DND-41 (cell line): ENCODE measurements around the gene AK8.
"Not testable (repeated sequence)": the region's sequence is repeated elsewhere in the genome, so short reads cannot be mapped to it uniquely, and the experiment has no call there.

Source experiments
- ATAC-seq: fragments of 200-7000 bp; cut with Tn5 transposase; 3 replicates; pipeline ENCODE4 v1.9.1; 2021; ENCODE audit warnings: low read depth; ENCODE audit not compliant: insufficient read depth
- DNase-seq: peaks from one replicate; pipeline ENCODE4 v3.0.0-alpha.2; 2020
- H2AFZ ChIP-seq: 2 replicates; pipeline ENCODE4 v1.6.0; 2012; ENCODE audit warnings: low read depth, low read length
- H3K27ac ChIP-seq: 2 replicates; pipeline ENCODE4 v1.5.1; 2012; ENCODE audit warnings: low read length, inconsistent platforms
- H3K27me3 ChIP-seq: fragments of 200-600 bp; sonication (generic); 2 replicates; pipeline ENCODE4 v1.6.0; 2012; ENCODE audit warnings: low read length, mild to moderate bottlenecking, inconsistent platforms; ENCODE audit not compliant: insufficient read depth, poor library complexity
- H3K36me3 ChIP-seq: 2 replicates; pipeline ENCODE4 v1.5.1; 2012; ENCODE audit warnings: low read length, inconsistent platforms; ENCODE audit not compliant: insufficient read depth
- H3K4me1 ChIP-seq: 2 replicates; pipeline ENCODE4 v1.5.1; 2012; ENCODE audit warnings: mild to moderate bottlenecking, low read length; ENCODE audit not compliant: insufficient read depth
- H3K4me2 ChIP-seq: 2 replicates; pipeline ENCODE4 v1.6.0; 2012; ENCODE audit warnings: mild to moderate bottlenecking, moderate library complexity, low read length, inconsistent platforms; ENCODE audit not compliant: insufficient read depth
- H3K4me3 ChIP-seq, 2 experiments: fragments of 200-600 bp in 1 of 2; shearing (Covaris generic) in 1 of 2; 2 replicates each; pipeline ENCODE4 v1.5.1; 2012 to 2016; ENCODE audit warnings: inconsistent platforms in 2 of 2, low read length in 2 of 2, mild to moderate bottlenecking in 2 of 2, low read depth in 1 of 2, moderate library complexity in 1 of 2
- H3K79me2 ChIP-seq: 2 replicates; pipeline ENCODE4 v1.6.0; 2012; ENCODE audit warnings: low read length, inconsistent platforms; ENCODE audit not compliant: insufficient read depth
- H3K9ac ChIP-seq: 2 replicates; pipeline ENCODE4 v1.6.0; 2012; ENCODE audit warnings: low read depth, mild to moderate bottlenecking, inconsistent platforms, low read length, moderate library complexity
- H3K9me3 ChIP-seq: 2 replicates; pipeline ENCODE4 v1.5.1; 2012; ENCODE audit warnings: low read length, moderate library complexity, mild to moderate bottlenecking, inconsistent platforms; ENCODE audit not compliant: insufficient read depth, severe bottlenecking
- H4K20me1 ChIP-seq: 2 replicates; pipeline ENCODE4 v1.6.0; 2012; ENCODE audit warnings: low read length; ENCODE audit not compliant: insufficient read depth
- EZH2 ChIP-seq: IDR thresholded peaks from 3 replicates; pipeline ENCODE4 v1.6.1; 2012; ENCODE audit warnings: borderline replicate concordance, low read depth, mild to moderate bottlenecking, moderate library complexity, low read length, inconsistent platforms; ENCODE audit not compliant: severe bottlenecking
- TF ChIP-seq, protein P1 (sequence below): IDR thresholded peaks from 2 replicates; pipeline ENCODE4 v1.5.1; 2012; ENCODE audit warnings: borderline replicate concordance, low read length, moderate library complexity, mild to moderate bottlenecking; ENCODE audit not compliant: poor library complexity, severe bottlenecking; ENCODE audit errors: extremely low read depth

Gene AK8

GRCh38 chr9:132722564-132723065, 155.5 kb downstream of the AK8 start:
- H3K36me3 ChIP-seq, result no peaks in the 10 kb centered on the region
- TF ChIP-seq, protein P1, sequence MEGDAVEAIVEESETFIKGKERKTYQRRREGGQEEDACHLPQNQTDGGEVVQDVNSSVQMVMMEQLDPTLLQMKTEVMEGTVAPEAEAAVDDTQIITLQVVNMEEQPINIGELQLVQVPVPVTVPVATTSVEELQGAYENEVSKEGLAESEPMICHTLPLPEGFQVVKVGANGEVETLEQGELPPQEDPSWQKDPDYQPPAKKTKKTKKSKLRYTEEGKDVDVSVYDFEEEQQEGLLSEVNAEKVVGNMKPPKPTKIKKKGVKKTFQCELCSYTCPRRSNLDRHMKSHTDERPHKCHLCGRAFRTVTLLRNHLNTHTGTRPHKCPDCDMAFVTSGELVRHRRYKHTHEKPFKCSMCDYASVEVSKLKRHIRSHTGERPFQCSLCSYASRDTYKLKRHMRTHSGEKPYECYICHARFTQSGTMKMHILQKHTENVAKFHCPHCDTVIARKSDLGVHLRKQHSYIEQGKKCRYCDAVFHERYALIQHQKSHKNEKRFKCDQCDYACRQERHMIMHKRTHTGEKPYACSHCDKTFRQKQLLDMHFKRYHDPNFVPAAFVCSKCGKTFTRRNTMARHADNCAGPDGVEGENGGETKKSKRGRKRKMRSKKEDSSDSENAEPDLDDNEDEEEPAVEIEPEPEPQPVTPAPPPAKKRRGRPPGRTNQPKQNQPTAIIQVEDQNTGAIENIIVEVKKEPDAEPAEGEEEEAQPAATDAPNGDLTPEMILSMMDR, result no peak
- no peak for TF ChIP-seq EZH2
- H3K4me2 ChIP-seq, result no peak overlapping the region
- H2AFZ ChIP-seq, result no peak overlapping the region
- ATAC-seq (no peak), DNase-seq (no peak)
- H3K4me3 ChIP-seq, result no peak overlapping the region
- H3K4me1 ChIP-seq, result no peaks in the 10 kb centered on the region
- H4K20me1 ChIP-seq, result no peaks in the 10 kb centered on the region
- H3K27me3 ChIP-seq, result no peaks in the 10 kb centered on the region
- H3K27ac ChIP-seq, result no peak overlapping the region
- H3K9ac ChIP-seq, result no peak overlapping the region
- no peaks in the 10 kb centered on the region for H3K9me3 ChIP-seq
- no peaks in the 10 kb centered on the region for H3K79me2 ChIP-seq

DNA sequence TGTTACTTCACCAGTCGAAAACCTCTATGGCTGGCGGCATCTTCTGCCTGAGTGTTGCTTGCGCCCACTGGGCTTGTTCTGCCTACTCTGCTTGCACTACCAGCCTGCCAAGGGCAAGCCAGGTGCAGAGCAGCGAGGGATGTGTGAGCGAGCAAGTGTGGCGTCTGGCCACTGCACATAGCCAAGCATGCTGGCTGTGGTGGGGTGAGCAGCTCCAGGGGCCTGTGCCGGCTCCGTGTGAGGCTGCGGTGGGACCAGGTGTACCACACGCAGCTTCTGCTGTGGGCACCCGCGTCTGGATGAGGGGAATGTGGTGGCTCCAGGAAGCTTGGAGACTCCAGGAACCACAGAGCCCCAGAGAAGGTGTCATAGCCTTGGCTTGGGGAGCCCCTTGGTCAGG, 156.4 kb downstream of the AK8 start:
- Histone ChIP-seq H3K4me1 (no peaks in the 10 kb centered on the region), H3K27me3 (no peaks in the 10 kb centered on the region), H3K36me3 (no peaks in the 10 kb centered on the region), H2AFZ (no peak overlapping the region), H3K4me2 (no peak overlapping the region), H3K79me2 (no peaks in the 10 kb centered on the region), H3K9me3 (no peaks in the 10 kb centered on the region), H3K27ac (no peak overlapping the region), H3K9ac (no peak overlapping the region), H3K4me3 (no peak overlapping the region), H4K20me1 (no peaks in the 10 kb centered on the region)
- DNase-seq, result no peak
- no peak for ATAC-seq
- TF ChIP-seq, protein P1, result no peak
- no peak for TF ChIP-seq EZH2

DNA sequence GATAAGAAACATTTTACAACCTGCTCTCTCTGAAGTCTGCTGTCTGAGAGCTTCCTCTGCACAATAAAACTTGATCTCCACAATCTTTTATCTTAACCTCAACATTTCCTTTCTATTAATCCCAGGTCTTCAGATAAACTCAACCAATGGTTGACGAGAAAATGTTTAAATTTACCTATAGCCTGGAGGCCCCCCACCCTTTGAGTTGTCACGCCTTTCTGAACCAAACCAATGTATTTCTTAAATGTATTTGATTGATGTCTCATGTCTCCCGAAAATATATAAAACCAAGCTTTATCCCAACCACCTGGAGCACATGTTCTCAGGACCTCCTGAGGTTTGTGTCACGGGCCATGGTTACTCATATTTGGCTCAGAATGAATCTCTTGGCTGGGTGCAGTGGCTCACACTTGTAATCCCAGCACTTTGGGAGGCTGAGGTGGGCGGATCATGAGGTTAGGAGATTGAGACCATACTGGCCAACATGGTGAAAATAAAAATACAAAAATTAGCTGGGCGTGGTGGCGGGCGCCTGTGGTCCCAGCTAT, 159.6 kb downstream of the AK8 start:
- H3K79me2 ChIP-seq, H3K36me3 ChIP-seq, H3K9ac ChIP-seq, H3K4me3 ChIP-seq, ATAC-seq, H3K27me3 ChIP-seq, H2AFZ ChIP-seq, H3K4me2 ChIP-seq, H4K20me1 ChIP-seq, H3K4me1 ChIP-seq, H3K27ac ChIP-seq, DNase-seq, H3K9me3 ChIP-seq: not testable (repeated sequence)

- no peak for DNase-seq
- ATAC-seq, result no peak
- no peak overlapping the region for H2AFZ ChIP-seq
- TF ChIP-seq, protein P1, result no peak
- no peak for TF ChIP-seq EZH2
- no peak overlapping the region for H3K27ac ChIP-seq
- no peaks in the 10 kb centered on the region for H3K9me3 ChIP-seq
- H3K36me3 ChIP-seq, result no peaks in the 10 kb centered on the region
- H3K9ac ChIP-seq, result no peak overlapping the region
- no peak overlapping the region for H3K4me2 ChIP-seq
- H3K4me3 ChIP-seq, result no peak overlapping the region
- H3K79me2 ChIP-seq, result no peaks in the 10 kb centered on the region
- H3K4me1 ChIP-seq, result no peaks in the 10 kb centered on the region
- no peaks in the 10 kb centered on the region for H3K27me3 ChIP-seq
- H4K20me1 ChIP-seq, result no peaks in the 10 kb centered on the region
These were observed 160.6 kb downstream of the AK8 start for GRCh38 chr9:132717326-132717945.
